ENCODE data around the gene SPARC. TPM values are rescaled to one million over a fixed set of nuclear protein-coding genes. Genes with fewer than 3 reads are reported as not detected.

SPARC gene
- total and polyA plus RNA-seq, 2 donors: 152 to 183 TPM

DNA sequence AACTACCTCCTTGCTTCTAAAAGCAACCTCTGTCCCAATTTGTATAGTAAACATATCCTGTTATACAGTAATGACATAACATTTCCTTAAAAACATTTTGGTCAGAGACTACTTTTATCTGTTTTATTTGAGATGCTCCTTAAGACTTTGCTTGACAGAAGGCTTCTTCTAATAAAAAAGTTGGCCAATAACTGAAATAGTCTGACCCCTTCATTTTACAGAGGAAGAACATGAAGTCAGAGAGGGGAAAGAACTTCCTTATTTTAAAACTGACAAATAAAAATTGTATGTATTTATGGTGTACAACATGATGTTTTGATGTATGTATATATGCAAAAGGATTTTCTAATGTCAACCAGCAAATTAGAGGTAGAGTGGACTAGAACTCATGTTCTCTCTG lies 35.8 kb upstream of the SPARC start:
- no peak for DNase-seq (ENCODE audit: low read depth in 6 of 9, low spot score in 9 of 9)
- Histone ChIP-seq H3K36me3 (ENCODE audit: control insufficient read depth in 2 of 2, insufficient read depth in 2 of 2, low read length in 1 of 2) (no peaks in the 10 kb centered on the region), H3K4me3 (ENCODE audit: low read length in 2 of 2) (no peak overlapping the region), H3K9me3 (ENCODE audit: control insufficient read depth in 2 of 2, insufficient read depth in 1 of 2, low read length in 1 of 2) (no peaks in the 10 kb centered on the region), H3K27me3 (ENCODE audit: control insufficient read depth in 2 of 2, insufficient read depth in 1 of 2, low read length in 1 of 2) (no peaks in the 10 kb centered on the region), H3K27ac (ENCODE audit: low read depth in 1 of 2, low read length in 1 of 2) (no peak overlapping the region), H3K4me1 (ENCODE audit: control insufficient read depth in 2 of 2, insufficient read depth in 2 of 2, low read length in 2 of 2) (no peaks in the 10 kb centered on the region)

DNA sequence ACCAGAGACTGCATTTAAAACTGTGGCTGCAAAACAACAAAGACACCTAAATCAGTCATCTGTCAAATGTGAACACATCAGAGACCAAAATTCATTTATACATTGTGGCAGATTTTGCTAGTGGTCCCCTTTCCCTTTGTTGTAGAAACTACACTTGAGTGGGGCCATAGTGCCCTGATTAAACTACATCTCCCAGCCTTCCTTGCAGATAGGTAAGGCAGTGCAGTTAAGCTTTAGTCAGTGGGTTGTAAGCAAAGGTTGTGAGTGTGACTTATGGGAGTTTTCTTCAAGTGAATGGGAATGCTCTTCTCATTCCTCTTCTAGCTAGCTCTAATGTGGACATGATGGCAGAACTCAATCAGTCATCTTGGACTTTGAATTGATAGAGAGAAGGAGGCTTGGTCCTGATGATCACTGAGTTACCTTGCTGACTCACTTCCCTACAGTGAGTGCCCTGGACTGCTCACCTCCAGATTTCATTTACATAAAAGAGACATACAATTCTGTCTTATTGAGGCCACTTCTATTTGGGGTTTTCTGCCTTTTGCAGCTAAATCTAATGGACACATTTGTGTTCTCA lies 35.2 kb upstream of the SPARC start:
- no peaks in the 10 kb centered on the region for H3K36me3 ChIP-seq (ENCODE audit: control insufficient read depth in 2 of 2, insufficient read depth in 2 of 2, low read length in 1 of 2)
- no peaks in the 10 kb centered on the region for H3K4me1 ChIP-seq (ENCODE audit: control insufficient read depth in 2 of 2, insufficient read depth in 2 of 2, low read length in 2 of 2)
- no peaks in the 10 kb centered on the region for H3K27me3 ChIP-seq (ENCODE audit: control insufficient read depth in 2 of 2, insufficient read depth in 1 of 2, low read length in 1 of 2)
- H3K9me3 ChIP-seq (ENCODE audit: control insufficient read depth in 2 of 2, insufficient read depth in 1 of 2, low read length in 1 of 2): no peaks in the 10 kb centered on the region
- DNase-seq (ENCODE audit: low read depth in 6 of 9, low spot score in 9 of 9): no peak
- peak overlapping the region in 1 of 2 donors; percentile 2 for H3K27ac ChIP-seq (ENCODE audit: low read depth in 1 of 2, low read length in 1 of 2)
- no peak overlapping the region for H3K4me3 ChIP-seq (ENCODE audit: low read length in 2 of 2)

DNA sequence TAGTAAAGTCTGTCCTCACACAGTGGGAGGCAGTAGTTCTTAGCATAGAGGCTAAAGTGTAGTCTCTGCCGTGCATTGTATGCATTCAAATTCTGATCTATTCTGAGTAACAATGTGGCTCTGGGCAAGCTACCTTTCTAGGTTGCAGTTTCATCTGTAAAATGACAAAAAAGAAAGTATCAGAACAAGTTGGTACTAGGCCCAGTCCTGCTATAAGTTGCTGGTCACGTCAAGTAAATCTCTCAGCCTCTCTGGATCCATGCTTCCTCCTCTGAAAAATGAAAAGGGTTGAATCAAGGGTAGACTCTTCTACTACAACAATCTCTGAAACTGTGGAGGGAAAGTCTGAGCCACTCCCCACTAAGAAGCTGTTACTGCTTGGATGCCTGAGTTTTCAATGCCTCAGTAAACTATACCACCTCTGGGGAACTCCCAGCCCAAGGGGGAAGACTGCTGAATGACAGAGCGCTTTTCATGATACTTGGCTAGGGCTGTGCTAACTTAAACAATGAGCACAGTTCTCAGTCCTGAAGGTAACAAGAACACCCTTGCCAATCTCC lies 34.5 kb upstream of the SPARC start:
- 91% methylated on average over 3 of the region's 3 CpGs for WGBS
- Histone ChIP-seq H3K4me1 (ENCODE audit: control insufficient read depth in 2 of 2, insufficient read depth in 2 of 2, low read length in 2 of 2) (no peaks in the 10 kb centered on the region), H3K9me3 (ENCODE audit: control insufficient read depth in 2 of 2, insufficient read depth in 1 of 2, low read length in 1 of 2) (no peaks in the 10 kb centered on the region), H3K4me3 (ENCODE audit: low read length in 2 of 2) (no peak overlapping the region), H3K36me3 (ENCODE audit: control insufficient read depth in 2 of 2, insufficient read depth in 2 of 2, low read length in 1 of 2) (no peaks in the 10 kb centered on the region), H3K27ac (ENCODE audit: low read depth in 1 of 2, low read length in 1 of 2) (peak overlapping the region in 1 of 2 donors; percentile 36), H3K27me3 (ENCODE audit: control insufficient read depth in 2 of 2, insufficient read depth in 1 of 2, low read length in 1 of 2) (no peaks in the 10 kb centered on the region)
- no peak for DNase-seq (ENCODE audit: low read depth in 6 of 9, low spot score in 9 of 9)

DNA sequence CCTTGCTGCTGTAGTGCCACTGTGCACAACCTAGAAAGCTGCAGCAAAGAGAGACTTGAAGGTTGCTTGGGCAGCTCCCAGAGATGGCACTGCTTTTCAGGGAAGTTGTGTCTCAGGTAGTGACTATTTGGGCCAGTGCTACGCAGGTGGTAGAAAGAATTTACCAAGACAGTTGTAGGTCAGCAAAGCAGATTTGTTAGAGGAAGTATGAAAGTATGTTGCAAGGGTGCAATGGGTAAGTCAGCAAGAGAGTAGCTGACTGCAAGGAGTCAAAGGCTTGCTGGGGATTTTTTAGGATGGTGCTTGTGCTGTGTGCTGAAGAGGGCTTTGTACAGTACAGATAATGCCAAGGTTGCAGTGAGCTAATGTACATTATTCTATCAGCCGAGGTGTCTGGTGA lies 33.5 kb upstream of the SPARC start:
- DNase-seq (ENCODE audit: low read depth in 6 of 9, low spot score in 9 of 9): no peak
- Histone ChIP-seq H3K27me3 (ENCODE audit: control insufficient read depth in 2 of 2, insufficient read depth in 1 of 2, low read length in 1 of 2) (no peaks in the 10 kb centered on the region), H3K27ac (ENCODE audit: low read depth in 1 of 2, low read length in 1 of 2) (no peak overlapping the region), H3K4me1 (ENCODE audit: control insufficient read depth in 2 of 2, insufficient read depth in 2 of 2, low read length in 2 of 2) (no peaks in the 10 kb centered on the region), H3K9me3 (ENCODE audit: control insufficient read depth in 2 of 2, insufficient read depth in 1 of 2, low read length in 1 of 2) (no peaks in the 10 kb centered on the region), H3K4me3 (ENCODE audit: low read length in 2 of 2) (no peak overlapping the region), H3K36me3 (ENCODE audit: control insufficient read depth in 2 of 2, insufficient read depth in 2 of 2, low read length in 1 of 2) (no peaks in the 10 kb centered on the region)
- WGBS: 96% methylated on average over 2 of the region's 2 CpGs

DNA sequence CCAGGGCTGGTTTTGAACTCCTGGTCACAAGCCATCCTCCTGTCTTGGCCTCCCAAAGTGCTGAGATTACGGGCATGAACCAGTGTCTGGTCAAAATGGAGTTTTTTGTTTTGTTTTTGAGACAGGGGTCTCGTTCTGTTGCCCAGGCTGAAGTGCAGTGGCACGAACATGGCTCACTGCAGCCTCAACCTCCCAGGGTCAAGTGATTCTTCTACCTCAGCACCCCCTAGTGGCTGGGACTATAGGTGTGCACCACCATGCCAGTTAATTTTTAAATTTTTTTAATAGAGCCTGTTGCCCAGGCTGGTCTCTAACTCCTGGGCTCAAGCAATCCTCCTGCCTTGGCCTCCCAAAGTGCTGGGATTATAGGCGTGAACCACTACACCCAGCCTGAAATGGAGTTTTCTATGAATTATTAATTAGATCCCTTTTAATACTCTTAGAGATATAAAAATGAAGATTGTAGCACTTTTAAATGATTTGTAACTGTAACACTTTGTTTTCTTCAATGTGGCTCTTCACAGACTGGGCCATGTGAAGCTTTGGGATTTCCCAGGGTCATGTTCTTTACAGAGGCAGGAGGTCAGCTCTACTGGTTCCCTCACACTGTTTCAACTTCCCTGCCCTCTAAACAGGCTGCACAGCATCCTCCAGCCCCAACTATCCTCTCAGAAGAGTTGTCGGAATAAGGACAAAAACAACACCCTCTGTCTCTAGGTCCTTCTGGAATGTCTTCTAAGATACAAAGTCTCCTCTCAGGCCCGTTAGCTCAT lies 32.7 kb upstream of the SPARC start:
- Histone ChIP-seq H3K27ac (ENCODE audit: low read depth in 1 of 2, low read length in 1 of 2) (no peak overlapping the region), H3K9me3 (ENCODE audit: control insufficient read depth in 2 of 2, insufficient read depth in 1 of 2, low read length in 1 of 2) (no peaks in the 10 kb centered on the region), H3K4me3 (ENCODE audit: low read length in 2 of 2) (no peak overlapping the region), H3K36me3 (ENCODE audit: control insufficient read depth in 2 of 2, insufficient read depth in 2 of 2, low read length in 1 of 2) (no peaks in the 10 kb centered on the region), H3K4me1 (ENCODE audit: control insufficient read depth in 2 of 2, insufficient read depth in 2 of 2, low read length in 2 of 2) (no peaks in the 10 kb centered on the region), H3K27me3 (ENCODE audit: control insufficient read depth in 2 of 2, insufficient read depth in 1 of 2, low read length in 1 of 2) (no peaks in the 10 kb centered on the region)
- WGBS: 97% methylated on average over 6 of the region's 6 CpGs
- no peak for DNase-seq (ENCODE audit: low read depth in 6 of 9, low spot score in 9 of 9)

DNA sequence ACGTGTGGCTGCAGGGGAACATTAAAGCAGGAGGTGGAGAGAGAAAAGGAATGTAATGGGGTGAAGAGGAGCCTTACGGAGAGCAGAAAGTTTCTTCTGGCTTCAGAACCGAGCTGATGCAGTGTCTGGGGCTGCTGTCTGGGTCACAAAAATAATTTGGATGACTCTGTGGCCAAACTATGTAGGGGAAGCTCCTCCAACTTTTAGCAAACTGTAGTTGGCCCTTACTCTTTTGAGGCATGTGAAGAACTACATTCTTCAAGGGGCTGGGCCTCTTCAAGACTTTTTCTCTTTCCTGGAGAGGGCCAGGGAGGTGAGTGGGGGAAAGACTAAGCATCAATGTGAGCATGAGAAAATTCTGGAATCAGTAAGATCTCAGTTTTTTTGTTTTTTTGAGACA lies 31.9 kb upstream of the SPARC start:
- Histone ChIP-seq H3K9me3 (ENCODE audit: control insufficient read depth in 2 of 2, insufficient read depth in 1 of 2, low read length in 1 of 2) (no peaks in the 10 kb centered on the region), H3K4me1 (ENCODE audit: control insufficient read depth in 2 of 2, insufficient read depth in 2 of 2, low read length in 2 of 2) (no peaks in the 10 kb centered on the region), H3K36me3 (ENCODE audit: control insufficient read depth in 2 of 2, insufficient read depth in 2 of 2, low read length in 1 of 2) (no peaks in the 10 kb centered on the region), H3K4me3 (ENCODE audit: low read length in 2 of 2) (no peak overlapping the region), H3K27ac (ENCODE audit: low read depth in 1 of 2, low read length in 1 of 2) (no peak overlapping the region), H3K27me3 (ENCODE audit: control insufficient read depth in 2 of 2, insufficient read depth in 1 of 2, low read length in 1 of 2) (no peaks in the 10 kb centered on the region)
- DNase-seq (ENCODE audit: low read depth in 6 of 9, low spot score in 9 of 9): no peak
- WGBS: 94% methylated on average over 3 of the region's 3 CpGs

DNA sequence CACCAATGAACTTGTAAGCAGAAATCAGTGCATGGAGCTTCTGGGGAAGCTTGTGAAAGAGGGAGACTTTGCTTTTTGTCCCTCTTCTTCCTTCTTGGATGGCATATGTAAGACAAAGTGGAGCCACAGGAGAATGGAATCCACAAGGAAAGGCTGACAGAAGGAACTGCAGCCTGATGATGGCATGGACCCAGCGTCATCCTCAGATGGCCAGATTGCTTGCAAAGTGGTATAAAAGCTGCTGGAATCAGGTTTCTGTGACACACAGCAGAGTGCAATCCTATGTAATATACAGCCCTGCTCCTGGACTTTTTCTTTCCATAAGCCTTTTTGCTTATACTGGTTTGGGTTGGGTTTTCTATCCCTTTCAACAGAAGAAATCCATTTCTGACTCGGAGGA lies 31.4 kb upstream of the SPARC start:
- Histone ChIP-seq H3K27me3 (ENCODE audit: control insufficient read depth in 2 of 2, insufficient read depth in 1 of 2, low read length in 1 of 2) (no peaks in the 10 kb centered on the region), H3K27ac (ENCODE audit: low read depth in 1 of 2, low read length in 1 of 2) (no peak overlapping the region), H3K4me1 (ENCODE audit: control insufficient read depth in 2 of 2, insufficient read depth in 2 of 2, low read length in 2 of 2) (no peaks in the 10 kb centered on the region), H3K36me3 (ENCODE audit: control insufficient read depth in 2 of 2, insufficient read depth in 2 of 2, low read length in 1 of 2) (no peaks in the 10 kb centered on the region), H3K4me3 (ENCODE audit: low read length in 2 of 2) (no peak overlapping the region), H3K9me3 (ENCODE audit: control insufficient read depth in 2 of 2, insufficient read depth in 1 of 2, low read length in 1 of 2) (no peaks in the 10 kb centered on the region)
- 95% methylated on average over 2 of the region's 2 CpGs for WGBS
- no peak for DNase-seq (ENCODE audit: low read depth in 6 of 9, low spot score in 9 of 9)

DNA sequence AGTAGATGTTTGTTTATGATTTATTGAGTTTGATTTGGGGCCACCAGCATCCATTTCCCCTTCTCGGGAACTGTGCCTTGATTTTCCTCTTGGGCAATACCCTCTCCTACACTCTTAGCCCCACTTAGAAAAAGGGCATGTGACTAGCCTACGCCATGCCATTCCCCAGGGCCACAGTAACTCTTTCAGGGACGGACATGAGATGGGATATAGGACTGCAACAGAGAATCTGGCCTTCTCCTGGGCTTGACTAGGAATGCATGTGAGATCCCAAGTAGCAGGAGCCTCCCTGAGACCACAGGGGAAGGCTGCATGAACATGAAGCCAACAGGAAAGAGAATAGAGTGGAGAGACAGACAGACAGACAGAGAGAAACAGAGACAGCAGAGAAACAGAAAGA lies 30.7 kb upstream of the SPARC start:
- Histone ChIP-seq H3K27me3 (ENCODE audit: control insufficient read depth in 2 of 2, insufficient read depth in 1 of 2, low read length in 1 of 2) (no peaks in the 10 kb centered on the region), H3K36me3 (ENCODE audit: control insufficient read depth in 2 of 2, insufficient read depth in 2 of 2, low read length in 1 of 2) (no peaks in the 10 kb centered on the region), H3K4me1 (ENCODE audit: control insufficient read depth in 2 of 2, insufficient read depth in 2 of 2, low read length in 2 of 2) (no peaks in the 10 kb centered on the region), H3K4me3 (ENCODE audit: low read length in 2 of 2) (no peak overlapping the region), H3K27ac (ENCODE audit: low read depth in 1 of 2, low read length in 1 of 2) (no peak overlapping the region), H3K9me3 (ENCODE audit: control insufficient read depth in 2 of 2, insufficient read depth in 1 of 2, low read length in 1 of 2) (no peaks in the 10 kb centered on the region)
- DNase-seq (ENCODE audit: low read depth in 6 of 9, low spot score in 9 of 9): no peak
- 84% methylated on average over 3 of the region's 3 CpGs for WGBS

DNA sequence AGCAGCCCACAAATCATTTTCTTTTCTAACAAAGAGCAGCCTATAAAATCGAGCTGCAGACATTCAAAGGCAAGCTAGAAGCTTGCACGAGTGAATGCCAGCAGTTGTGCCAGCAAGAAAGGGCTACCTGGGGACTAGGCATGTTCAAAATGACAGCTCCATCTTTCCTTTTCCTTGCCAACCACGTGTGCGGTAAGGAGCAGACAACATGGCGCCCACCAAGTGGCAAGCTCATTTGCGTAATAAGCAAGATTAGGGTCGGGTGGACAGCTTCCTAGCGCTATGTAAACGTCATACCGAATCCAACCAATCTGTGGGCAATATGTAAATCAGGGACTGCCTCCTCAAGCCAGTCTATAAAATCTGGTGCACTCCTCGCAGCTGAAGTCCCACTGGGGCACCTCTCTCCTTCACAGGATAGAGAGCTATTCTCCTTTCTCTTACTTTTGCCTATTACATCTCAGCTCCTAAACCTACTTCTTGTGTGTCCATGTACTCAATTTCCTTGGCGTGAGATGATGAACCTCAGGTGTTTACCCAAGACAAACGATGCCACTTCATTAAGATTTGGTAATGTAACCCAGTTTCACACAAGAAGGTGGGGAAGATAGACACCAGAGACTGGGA lies 22.5 kb upstream of the SPARC start:
- whole genome bisulfite sequencing: 94% methylated on average over 13 of the region's 13 CpGs
- no peaks in the 10 kb centered on the region for H3K36me3 ChIP-seq (ENCODE audit: control insufficient read depth in 2 of 2, insufficient read depth in 2 of 2, low read length in 1 of 2)
- no peak overlapping the region for H3K27ac ChIP-seq (ENCODE audit: low read depth in 1 of 2, low read length in 1 of 2)
- DNase-seq (ENCODE audit: low read depth in 6 of 9, low spot score in 9 of 9): no peak
- H3K4me1 ChIP-seq (ENCODE audit: control insufficient read depth in 2 of 2, insufficient read depth in 2 of 2, low read length in 2 of 2): no peaks in the 10 kb centered on the region
- H3K4me3 ChIP-seq (ENCODE audit: low read length in 2 of 2): no peak overlapping the region
- no peaks in the 10 kb centered on the region for H3K9me3 ChIP-seq (ENCODE audit: control insufficient read depth in 2 of 2, insufficient read depth in 1 of 2, low read length in 1 of 2)
- no peaks in the 10 kb centered on the region for H3K27me3 ChIP-seq (ENCODE audit: control insufficient read depth in 2 of 2, insufficient read depth in 1 of 2, low read length in 1 of 2)

All from thymus (tissue), 11 donors.